Measurements from ENCODE around the gene TRIML1. TPM values are rescaled to one million over a fixed set of nuclear protein-coding genes. Genes with fewer than 3 reads are reported as not detected.

The TRIML1 gene
- total RNA-seq, 1 experiment from 2014 or later: not detected

GRCh38 chr4:188117631-188118324 is 21.5 kb upstream of the TRIML1 start:
- ATAC-seq (no peak), DNase-seq (no peak)
- no peak overlapping the region for H3K27ac ChIP-seq (ENCODE audit: low read length)
- no peaks in the 10 kb centered on the region for H3K27me3 ChIP-seq (ENCODE audit: low read length)
- H3K4me2 ChIP-seq (ENCODE audit: low read length): no peak overlapping the region
- no peak for TF ChIP-seq EZH2 (IDR thresholded peaks at IDR 0.05; ENCODE audit: low read length, unreplicated experiment)
- no peak for TF ChIP-seq EZH2phosphoT487 (IDR thresholded peaks at IDR 0.05; ENCODE audit: borderline replicate concordance, low read length)
- TF ChIP-seq, protein P1, sequence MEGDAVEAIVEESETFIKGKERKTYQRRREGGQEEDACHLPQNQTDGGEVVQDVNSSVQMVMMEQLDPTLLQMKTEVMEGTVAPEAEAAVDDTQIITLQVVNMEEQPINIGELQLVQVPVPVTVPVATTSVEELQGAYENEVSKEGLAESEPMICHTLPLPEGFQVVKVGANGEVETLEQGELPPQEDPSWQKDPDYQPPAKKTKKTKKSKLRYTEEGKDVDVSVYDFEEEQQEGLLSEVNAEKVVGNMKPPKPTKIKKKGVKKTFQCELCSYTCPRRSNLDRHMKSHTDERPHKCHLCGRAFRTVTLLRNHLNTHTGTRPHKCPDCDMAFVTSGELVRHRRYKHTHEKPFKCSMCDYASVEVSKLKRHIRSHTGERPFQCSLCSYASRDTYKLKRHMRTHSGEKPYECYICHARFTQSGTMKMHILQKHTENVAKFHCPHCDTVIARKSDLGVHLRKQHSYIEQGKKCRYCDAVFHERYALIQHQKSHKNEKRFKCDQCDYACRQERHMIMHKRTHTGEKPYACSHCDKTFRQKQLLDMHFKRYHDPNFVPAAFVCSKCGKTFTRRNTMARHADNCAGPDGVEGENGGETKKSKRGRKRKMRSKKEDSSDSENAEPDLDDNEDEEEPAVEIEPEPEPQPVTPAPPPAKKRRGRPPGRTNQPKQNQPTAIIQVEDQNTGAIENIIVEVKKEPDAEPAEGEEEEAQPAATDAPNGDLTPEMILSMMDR (conservative IDR thresholded peaks at IDR 0.05; ENCODE audit: low read depth, low read length): no peak
- intact Hi-C loops (cut with micrococcal nuclease): no loop called here
- H3K79me2 ChIP-seq (ENCODE audit: low read length): no peaks in the 10 kb centered on the region
- H3K4me3 ChIP-seq (ENCODE audit: low read length): no peak overlapping the region
- H3K9me2 ChIP-seq (replicated peaks; ENCODE audit: low read length): no peaks in the 10 kb centered on the region
- POLR2A ChIA-PET (ENCODE audit: unreplicated experiment): no interaction called here
- H4K20me1 ChIP-seq (ENCODE audit: low read length): no peaks in the 10 kb centered on the region
- H2AFZ ChIP-seq (ENCODE audit: low read length): no peak overlapping the region
- no peaks in the 10 kb centered on the region for H3F3A ChIP-seq (ENCODE audit: low read length, unreplicated experiment)
- H3K9me3 ChIP-seq (ENCODE audit: low read length): no peaks in the 10 kb centered on the region
- H3K36me3 ChIP-seq (ENCODE audit: low read depth, low read length): no peaks in the 10 kb centered on the region
- no TSS peak for BruUV-seq (replicated peaks)
- H3K9ac ChIP-seq (ENCODE audit: low read length): no peak overlapping the region
- CTCF ChIA-PET: no interaction called here
- H3K4me1 ChIP-seq (ENCODE audit: insufficient read depth, low read length): no peaks in the 10 kb centered on the region

GRCh38 chr4:188121530-188121929 is 17.7 kb upstream of the TRIML1 start:
- H3K4me2 ChIP-seq (ENCODE audit: low read length): no peak overlapping the region
- no peaks in the 10 kb centered on the region for H4K20me1 ChIP-seq (ENCODE audit: low read length)
- no peak overlapping the region for H3K27ac ChIP-seq (ENCODE audit: low read length)
- TF ChIP-seq EZH2phosphoT487 (IDR thresholded peaks at IDR 0.05; ENCODE audit: borderline replicate concordance, low read length): no peak
- TF ChIP-seq EZH2 (IDR thresholded peaks at IDR 0.05; ENCODE audit: low read length, unreplicated experiment): no peak
- TF ChIP-seq, protein P1 (conservative IDR thresholded peaks at IDR 0.05; ENCODE audit: low read depth, low read length): no peak
- DNase-seq (no peak), ATAC-seq (no peak)
- H3K9ac ChIP-seq (ENCODE audit: low read length): no peak overlapping the region
- H3K4me3 ChIP-seq (ENCODE audit: low read length): no peak overlapping the region
- H3K36me3 ChIP-seq (ENCODE audit: low read depth, low read length): no peaks in the 10 kb centered on the region
- no TSS peak for BruUV-seq (replicated peaks)
- no peak overlapping the region for H2AFZ ChIP-seq (ENCODE audit: low read length)
- no peaks in the 10 kb centered on the region for H3K79me2 ChIP-seq (ENCODE audit: low read length)
- H3K9me2 ChIP-seq (replicated peaks; ENCODE audit: low read length): no peaks in the 10 kb centered on the region
- H3K9me3 ChIP-seq (ENCODE audit: low read length): no peaks in the 10 kb centered on the region
- intact Hi-C loops (cut with micrococcal nuclease): no loop called here
- POLR2A ChIA-PET (ENCODE audit: unreplicated experiment): no interaction called here
- no peaks in the 10 kb centered on the region for H3F3A ChIP-seq (ENCODE audit: low read length, unreplicated experiment)
- CTCF ChIA-PET: no interaction called here
- H3K4me1 ChIP-seq (ENCODE audit: insufficient read depth, low read length): no peaks in the 10 kb centered on the region
- H3K27me3 ChIP-seq (ENCODE audit: low read length): no peaks in the 10 kb centered on the region

DNA sequence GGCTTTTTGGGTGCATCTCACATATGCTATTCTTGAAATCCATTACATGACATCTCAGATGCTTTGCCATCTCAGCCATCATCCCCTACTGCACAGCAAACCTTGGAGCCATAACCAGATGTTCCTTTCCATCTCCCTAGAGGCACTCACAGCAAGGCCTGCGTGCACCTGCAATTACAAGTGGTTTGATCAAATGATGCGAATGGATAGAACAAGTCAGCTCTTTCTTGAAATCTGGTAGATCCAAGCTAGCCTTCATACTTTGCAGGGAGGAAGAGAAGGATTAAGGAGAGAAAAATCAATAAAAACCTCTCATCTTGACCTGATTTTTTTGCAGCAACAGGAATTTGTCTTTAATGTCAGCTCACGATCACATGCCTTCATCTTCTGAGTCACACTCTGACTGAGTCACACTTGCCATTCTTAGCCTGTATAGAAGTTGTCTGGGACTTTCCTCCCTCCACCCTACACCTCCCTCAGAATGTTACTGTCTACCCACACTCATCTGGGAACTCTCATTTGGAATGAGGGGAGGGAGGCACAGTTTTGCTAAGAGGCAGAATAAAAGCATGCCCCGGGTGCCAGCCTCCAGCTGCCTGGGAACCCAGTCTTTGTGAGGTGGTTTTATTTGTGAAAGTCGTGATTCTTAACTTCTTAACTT is 11.9 kb upstream of the TRIML1 start:
- Histone ChIP-seq H3K27me3 (ENCODE audit: low read length) (no peaks in the 10 kb centered on the region), H3F3A (ENCODE audit: low read length, unreplicated experiment) (no peaks in the 10 kb centered on the region), H3K4me3 (ENCODE audit: low read length) (no peak overlapping the region), H3K36me3 (ENCODE audit: low read depth, low read length) (no peaks in the 10 kb centered on the region), H3K79me2 (ENCODE audit: low read length) (no peaks in the 10 kb centered on the region), H4K20me1 (ENCODE audit: low read length) (no peaks in the 10 kb centered on the region), H3K4me2 (ENCODE audit: low read length) (no peak overlapping the region), H3K27ac (ENCODE audit: low read length) (no peak overlapping the region), H3K9me2 (replicated peaks; ENCODE audit: low read length) (no peaks in the 10 kb centered on the region), H2AFZ (ENCODE audit: low read length) (no peak overlapping the region), H3K9ac (ENCODE audit: low read length) (no peak overlapping the region), H3K4me1 (ENCODE audit: insufficient read depth, low read length) (no peaks in the 10 kb centered on the region), H3K9me3 (ENCODE audit: low read length) (no peaks in the 10 kb centered on the region)
- DNase-seq (peak; percentile 63), ATAC-seq (peak; percentile 31; the same call in 1 of the 2 replicates)
- TF ChIP-seq EZH2 (IDR thresholded peaks at IDR 0.05; ENCODE audit: low read length, unreplicated experiment): no peak
- TF ChIP-seq, protein P1 (conservative IDR thresholded peaks at IDR 0.05; ENCODE audit: low read depth, low read length): no peak
- no peak for TF ChIP-seq EZH2phosphoT487 (IDR thresholded peaks at IDR 0.05; ENCODE audit: borderline replicate concordance, low read length)
- BruUV-seq (replicated peaks): no TSS peak
- POLR2A ChIA-PET (ENCODE audit: unreplicated experiment): no interaction called here
- CTCF ChIA-PET: no interaction called here
- intact Hi-C loops (cut with micrococcal nuclease): no loop called here
